GM19099 (cell line): ENCODE data around the gene RAP1GAP.

ENCODE experiments used
- POLR2A ChIP-seq: IDR thresholded peaks from 3 replicates; pipeline ENCODE4 v1.6.1; 2011; ENCODE audit warnings: low read depth; ENCODE audit not compliant: insufficient read length; ENCODE audit errors: extremely low read depth

RAP1GAP gene

DNA sequence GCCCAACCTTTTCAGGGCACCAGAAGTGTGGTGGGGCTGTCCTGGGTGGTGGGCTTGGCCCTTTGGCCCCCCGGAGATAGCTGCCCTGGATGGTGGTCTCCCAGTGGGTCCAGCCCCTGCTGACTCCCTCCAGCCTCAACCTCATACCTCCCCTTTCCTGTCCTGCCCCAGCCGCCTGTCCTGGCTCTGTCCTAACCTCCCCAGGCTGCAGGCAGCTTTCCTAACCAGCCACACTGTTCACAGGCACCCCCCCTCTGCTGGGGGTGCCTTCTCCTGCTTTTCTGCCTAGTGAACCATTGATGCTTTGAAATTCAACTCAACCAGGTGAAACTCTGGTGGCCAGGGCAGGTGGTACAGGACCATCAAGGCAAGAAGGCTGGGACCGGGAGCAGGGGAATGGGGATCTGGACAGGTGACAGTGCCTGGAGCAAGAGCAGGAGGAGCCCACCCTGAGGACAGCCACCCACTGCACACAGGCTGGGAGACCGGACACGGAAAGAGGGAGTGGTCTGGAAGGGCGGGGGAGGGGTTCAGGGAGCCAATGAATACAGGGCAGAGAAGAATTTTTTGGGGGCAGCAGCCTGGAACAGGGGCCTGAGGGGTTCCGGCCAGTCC is 35.9 kb downstream of the RAP1GAP start:
- no peak for TF ChIP-seq POLR2A

DNA sequence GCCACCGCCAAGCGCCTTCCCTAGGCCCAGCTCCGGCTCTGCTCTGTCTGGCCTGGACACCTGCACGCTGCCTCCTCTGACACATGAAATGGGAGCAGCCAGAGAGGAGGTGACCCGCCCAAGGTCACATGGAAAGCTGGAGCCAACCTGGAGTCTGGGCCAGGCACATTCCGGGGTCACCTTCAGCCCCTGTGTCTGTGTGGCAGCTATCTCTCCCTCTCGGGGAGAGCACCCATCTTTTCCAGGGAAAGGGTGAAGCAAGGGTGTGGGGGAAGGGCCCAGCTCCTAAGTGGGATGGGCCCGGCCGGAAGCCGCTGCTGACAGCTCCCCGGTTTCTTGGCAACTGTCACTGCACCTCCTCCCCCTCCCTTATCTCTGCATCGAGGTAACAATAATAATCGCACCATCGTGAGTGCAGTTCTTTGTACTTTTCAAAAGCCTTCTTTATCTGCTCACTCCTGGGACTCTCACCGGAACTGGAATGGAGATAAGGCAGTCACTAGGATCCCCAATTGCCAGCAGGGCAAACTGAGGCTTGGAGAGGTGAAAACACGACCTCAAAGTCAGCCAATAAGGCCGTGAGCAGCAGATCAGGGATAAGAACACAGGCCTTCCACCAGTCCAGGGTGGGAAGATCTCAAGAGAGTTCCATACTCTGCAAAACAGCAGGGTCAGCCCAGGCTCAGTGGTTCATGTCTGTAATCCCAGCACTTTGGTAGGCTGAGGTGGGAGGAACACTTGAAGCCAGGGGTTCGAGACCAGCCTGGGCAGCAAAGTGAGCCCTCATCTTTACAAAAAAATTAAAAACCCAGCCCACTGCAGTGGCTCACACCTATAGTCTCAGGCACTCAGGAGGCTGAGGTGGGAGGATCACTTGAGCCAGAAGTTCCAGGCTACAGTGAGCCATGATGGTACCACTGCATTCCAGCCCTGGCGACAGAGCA is 36.9 kb downstream of the RAP1GAP start:
- TF ChIP-seq POLR2A: no peak

DNA sequence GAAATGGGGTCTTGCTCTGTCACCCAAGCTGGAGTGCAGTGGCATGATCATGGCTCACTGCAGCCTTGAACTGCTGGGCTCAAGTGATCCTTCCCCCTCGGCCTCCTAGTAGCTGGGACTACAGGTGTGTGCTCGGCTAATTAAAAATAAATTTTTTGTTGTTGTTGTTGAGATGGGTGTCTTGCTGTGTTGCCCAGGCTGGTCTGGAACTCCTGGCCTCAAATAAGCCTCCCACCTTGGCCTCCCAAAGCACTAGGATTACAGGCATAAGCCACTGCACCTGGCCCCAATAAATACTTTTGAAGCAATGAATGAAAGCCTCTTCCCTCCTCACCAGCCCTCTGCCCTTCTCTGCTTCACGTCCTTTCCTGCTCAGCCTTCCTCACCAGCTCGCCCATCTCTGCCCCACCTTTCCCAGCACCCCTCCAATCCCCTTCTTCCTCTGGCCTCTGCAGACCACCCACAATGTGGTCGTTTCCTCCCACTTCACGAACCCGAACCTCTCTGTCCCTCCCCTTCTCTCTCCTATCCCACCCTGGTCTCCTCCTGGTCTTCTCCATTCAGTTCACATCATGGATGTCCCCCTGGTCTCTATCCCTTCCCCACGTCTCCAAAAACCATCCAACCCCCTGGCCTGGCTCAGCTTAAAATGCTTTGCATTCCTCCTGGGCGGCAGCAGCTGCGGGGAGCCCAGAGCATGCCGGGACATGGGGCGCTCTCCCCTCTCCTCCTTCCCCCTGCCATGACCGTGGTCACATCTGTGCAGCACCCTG is 38.4 kb downstream of the RAP1GAP start:
- no peak for TF ChIP-seq POLR2A

DNA sequence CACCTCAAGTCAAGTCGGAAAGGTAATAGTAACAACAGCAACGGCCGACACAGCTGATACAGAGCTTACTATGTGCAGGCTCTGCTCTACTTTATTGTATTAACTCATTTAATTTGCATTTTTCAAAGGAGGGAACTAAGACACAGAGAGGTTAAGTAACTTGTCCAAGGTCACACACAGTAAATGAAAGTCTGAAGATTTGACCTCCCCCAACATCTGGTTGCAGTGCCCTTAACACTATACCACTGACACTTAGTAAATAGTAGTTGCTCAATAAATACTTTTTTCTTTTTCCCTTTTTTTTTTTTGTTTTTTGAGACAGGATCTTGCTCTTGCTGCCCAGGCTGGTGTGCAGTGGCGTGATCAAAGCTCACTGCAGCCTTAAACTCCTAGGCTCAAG is 39.2 kb downstream of the RAP1GAP start:
- no peak for TF ChIP-seq POLR2A

DNA sequence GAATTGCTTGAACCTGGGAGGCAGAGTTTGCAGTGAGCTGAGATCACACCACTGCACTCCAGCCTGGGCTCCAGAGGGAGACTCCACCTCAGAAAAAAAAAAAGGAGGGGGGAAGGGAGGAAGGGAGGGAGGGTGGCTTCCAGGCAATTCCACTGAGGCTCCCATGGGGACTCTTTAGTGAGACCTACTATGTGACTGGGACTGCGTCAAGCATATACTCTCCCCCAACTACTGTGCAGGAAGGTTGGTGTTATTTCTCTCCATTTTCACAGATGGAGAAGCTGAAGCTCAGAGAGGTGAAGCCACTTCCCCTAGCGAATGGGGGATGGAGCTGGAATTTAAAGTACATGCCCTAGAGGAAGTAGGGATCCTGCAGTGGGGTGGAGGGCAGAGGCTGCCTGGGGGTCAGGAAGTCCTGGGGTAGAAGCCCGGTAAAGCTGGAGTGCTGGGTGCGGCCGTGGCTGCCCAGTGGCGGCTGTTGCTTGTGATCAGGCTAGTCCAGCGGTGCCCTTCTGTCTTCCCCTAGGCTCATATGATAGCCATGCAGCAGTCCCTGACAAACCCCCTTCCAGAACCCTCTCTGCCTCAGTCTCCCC is 40.3 kb downstream of the RAP1GAP start:
- TF ChIP-seq POLR2A: no peak

DNA sequence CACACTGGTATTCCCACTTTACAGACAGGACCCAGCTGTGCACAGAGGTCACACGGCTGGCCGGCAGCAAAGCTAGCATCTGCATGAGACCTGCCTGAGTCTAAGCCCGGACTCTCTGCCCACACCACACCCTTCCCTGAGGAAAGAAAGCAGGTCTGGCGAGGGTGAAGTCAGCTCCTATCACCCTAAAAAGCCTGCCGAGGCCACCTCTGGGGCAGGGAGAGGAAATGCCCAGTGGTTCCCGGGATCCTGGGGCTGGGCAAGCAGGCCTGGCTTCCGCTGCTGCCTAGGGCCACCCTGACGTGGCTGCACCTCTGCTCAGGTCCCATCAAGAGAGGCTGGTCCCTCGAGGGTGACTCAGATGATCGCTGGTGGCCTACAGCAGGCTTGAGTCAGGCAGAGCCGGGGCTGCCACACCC is 42.2 kb downstream of the RAP1GAP start:
- no peak for TF ChIP-seq POLR2A

DNA sequence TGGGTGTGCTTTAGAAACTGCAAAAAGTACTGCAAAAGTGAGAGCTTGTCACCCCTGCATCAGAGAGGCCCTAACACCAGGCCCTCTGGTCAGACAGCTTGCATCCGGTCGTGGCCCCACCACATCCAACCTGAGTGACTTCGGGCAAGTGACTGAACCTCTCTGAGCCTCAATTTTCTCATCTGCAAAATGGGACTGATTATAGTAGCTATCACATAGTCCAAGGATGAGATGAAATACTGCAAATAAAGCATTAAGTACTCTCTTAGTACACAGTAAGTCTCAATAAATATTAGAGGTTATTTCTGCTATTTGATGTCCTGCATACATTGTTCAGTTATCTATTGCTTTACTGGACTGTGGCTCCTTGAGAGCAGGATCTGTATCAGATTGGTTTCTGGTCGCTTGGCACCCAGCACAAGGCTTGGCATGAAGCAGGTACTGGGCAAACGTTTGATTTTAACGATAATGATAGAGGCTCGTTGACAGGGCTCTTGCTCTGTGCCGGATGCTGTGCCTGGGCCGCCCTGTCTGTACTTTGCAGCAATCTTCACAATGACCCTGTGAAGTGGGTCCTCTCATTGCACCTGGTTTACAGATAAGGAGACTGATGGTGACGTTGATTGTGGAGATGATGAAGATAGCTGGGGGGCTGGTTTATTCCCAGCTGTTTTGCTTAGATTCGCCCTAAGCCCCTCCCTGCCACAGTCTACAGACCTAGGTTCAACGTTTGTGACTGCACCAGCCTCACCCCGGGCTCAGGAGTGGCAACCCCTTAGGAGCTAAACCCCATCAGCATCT is 43.6 kb downstream of the RAP1GAP start:
- TF ChIP-seq POLR2A: no peak

DNA sequence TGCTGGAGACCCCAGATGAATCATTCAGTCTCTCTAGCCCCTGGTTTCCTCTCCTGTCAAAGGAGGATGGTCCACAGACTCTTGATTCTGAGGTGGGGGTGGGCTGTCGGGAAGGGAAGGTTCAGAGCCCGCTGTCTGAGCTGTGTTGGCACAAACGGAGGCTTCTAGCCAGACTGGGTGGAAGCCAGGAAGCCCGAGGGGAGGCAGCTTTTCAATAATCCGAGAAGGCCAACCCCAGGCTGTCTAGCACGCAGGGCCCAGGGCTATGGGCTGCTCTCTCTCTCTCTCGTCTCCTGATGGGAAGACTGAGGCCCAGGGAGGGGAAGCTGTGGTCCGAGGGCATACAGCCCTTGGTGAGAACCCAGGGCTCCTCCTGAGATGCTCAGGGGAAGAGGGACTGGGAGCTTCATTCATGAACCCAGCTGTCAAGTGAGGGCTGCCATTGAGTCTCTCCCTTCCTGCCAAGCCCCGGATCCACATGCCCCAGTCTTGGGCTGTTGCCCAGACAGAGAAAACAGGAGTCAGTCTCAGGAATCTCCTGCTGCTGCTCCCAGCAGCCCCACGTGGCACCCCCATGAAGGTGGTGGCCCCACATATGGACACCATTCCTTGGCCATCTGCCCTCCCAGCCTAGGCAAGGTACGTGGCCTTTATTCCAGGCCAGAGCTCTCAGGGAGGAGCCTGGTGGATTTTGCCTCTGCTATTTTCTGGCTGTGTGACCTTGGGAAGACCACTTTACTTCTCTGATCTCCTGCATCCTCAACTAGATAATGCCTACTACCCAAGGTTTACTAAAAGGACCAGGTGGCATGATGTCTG is 44.4 kb downstream of the RAP1GAP start:
- TF ChIP-seq POLR2A: no peak

DNA sequence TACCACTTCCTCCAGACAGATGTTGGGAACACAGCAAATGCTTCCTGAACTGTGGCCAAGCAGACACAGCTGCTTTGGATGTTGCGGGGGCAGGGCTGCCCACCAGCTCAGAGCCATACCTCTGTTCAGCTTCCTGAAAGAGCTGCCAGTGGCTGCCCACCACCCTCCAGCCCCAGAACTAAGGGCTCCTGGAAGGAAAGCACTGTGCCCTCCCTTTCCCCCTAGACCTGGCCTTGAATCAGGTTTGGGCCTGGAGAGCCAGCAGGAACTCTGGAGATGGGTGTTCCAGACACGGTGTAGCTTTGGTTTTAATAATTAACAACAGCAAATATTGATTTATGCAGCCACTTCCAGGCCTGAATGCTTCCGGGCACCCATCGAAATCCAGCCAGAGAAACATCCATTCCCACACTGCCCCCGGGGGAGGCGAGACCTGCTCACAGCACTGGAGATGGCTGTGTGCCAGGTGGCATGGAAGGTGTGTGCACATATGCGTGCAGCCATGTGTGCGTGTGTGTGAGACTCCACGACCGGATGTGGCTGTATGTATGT is 45.7 kb downstream of the RAP1GAP start:
- no peak for TF ChIP-seq POLR2A

DNA sequence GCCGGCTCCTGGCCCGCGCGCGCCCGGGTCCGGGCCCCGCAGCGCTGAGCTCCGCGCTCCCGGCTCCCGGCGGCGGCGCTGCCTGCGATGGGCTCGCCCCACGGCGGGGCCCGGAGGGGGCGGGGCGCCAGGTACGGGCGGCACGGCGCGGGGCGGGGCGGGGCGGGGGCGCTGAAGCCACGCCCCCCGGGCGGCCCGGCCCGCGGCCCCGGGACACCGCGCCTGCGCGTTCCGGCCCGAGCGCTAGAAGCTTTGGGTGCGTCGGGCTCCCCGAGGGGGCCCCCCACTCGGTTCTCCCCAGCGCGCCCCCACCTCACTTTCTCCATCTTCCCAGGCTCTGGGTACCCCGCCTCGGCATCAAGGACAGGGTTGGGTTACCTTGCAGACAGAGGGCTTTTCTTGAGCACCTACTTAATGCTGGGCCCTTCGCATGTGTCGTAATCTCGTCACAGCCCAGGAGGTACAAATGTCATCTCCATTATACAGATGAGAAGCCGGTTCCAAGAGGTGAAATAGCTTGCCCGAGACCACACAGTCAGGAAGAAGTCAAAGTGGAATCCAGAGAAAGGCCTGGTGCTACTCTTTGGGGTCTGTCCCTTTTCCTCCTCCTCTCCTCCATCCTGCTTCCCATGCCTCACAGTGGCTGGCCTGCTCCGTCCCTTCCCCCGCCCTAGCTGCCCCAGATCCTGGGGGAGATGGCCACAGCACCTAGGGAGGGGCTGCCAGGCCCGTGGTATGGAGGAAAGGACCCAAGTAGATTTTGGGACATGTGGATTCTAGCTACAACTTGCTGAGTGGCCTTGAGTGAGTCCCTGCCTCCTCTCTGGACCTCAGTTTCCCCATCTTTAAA is 46.5 kb downstream of the RAP1GAP start:
- no peak for TF ChIP-seq POLR2A

DNA sequence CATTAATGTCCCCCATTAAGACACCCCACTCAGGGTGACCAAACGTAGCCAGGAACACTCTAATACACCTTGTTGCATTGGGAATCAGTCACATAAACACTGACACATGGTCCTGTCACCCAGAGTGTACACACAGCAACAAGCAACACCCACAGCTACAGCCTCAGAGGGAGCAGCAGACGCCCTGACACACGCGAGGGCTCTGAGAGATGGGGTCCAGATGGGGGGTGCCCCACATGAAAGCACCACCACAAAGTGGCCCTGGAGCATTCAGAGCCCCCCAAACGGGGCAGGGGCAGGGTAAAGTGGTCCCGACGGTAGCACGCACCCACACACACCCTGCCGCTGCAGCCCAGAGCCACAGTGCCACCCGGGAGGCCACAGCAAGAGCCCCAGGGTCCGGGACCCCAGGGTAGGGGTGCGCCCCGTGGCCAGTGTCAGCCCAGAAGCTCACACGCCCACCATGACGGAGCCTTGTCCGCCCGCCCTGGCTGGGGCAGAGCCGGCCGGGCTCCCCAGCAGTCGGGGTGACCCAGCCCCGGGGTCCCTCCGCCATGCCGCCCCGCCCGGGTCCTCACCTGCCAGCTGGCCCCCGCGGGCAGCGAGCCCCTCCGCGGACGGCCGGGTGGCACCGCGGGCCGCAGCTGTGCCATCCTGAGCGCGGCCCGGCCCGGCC is 47.3 kb downstream of the RAP1GAP start:
- TF ChIP-seq POLR2A: no peak

DNA sequence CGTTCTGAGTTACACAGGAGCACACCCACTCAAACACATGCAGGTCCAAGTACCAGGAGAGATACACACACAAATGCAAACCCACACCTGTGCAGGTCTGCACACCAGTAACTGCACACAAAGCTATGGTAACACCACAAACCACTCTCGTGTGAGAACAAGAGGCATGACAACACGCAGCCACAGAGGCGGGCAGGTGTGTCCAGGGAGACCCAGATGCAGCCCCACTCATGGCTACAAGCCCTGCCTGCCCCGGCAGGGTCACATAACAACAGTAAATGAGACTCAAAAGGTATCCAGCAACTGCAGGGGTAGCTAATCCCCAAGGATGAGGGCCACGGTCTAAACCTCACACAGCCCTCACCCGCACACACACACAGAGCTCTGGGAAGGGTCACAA is 48.1 kb downstream of the RAP1GAP start:
- no peak for TF ChIP-seq POLR2A

DNA sequence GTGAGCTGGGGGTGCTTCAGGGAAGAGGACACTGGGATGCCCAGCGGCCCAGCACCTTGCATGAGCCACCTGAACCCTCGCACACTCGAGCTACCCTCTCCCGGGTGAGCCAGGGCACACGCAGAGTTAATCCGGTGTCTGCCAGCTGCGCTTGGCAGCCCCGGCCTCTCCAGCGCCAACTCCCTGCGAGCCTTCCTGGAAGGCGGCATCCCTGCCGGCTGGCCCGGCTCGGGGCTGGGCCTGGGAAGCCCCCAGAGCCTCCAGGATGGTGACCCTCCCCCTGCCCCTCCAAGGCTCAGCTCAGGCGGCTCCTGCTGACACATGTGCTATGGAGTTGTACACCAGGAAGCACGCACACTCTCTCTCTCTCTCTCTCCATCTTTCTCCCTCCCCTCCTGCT is 48.7 kb downstream of the RAP1GAP start:
- no peak for TF ChIP-seq POLR2A
